MCF 10A (cell line): Measurements from ENCODE around the gene MON1A. TPM values are rescaled to one million over a fixed set of nuclear protein-coding genes. Genes with fewer than 3 reads are reported as not detected.

Experiments used
- BruUV-seq: library from RNA; stranded (reverse); fragments of 400-500 nt; replicated peaks from 2 replicates; lab custom pipeline; 2021; lab: Mats Ljungman, UMichigan
- CTCF ChIA-PET: fragments of 300-600 bp; sonication (Branson Sonifier 250); formaldehyde crosslinking; extraction: SDS; loops from one replicate; lab custom pipeline; 2021; ENCODE audit warnings: antibody characterized with exemption, inconsistent platforms; lab: Yijun Ruan, JAX
- POLR2A ChIA-PET: fragments of 300-600, 350-650 bp; sonication (Branson Sonifier 250); formaldehyde crosslinking; extraction: SDS; loops from one replicate; lab custom pipeline; 2020; ENCODE audit warnings: antibody characterized with exemption, inconsistent platforms; lab: Yijun Ruan, JAX
- DNase-seq: peaks from one replicate; pipeline ENCODE4 v3.0.0-alpha.2; 2018; ENCODE audit not compliant: unreplicated experiment
- H3K27ac Mint-ChIP-seq: one replicate; pipeline ENCODE4 v1.8.0; 2022; ENCODE audit warnings: mild to moderate bottlenecking, low read depth, mixed read lengths; ENCODE audit not compliant: unreplicated experiment
- H3K27me3 Mint-ChIP-seq: one replicate; pipeline ENCODE4 v1.8.0; 2022; ENCODE audit warnings: mixed read lengths; ENCODE audit not compliant: insufficient read depth, unreplicated experiment
- H3K36me3 Mint-ChIP-seq: one replicate; pipeline ENCODE4 v1.8.0; 2022; ENCODE audit warnings: mild to moderate bottlenecking, moderate library complexity, mixed read lengths; ENCODE audit not compliant: insufficient read depth, unreplicated experiment
- H3K4me1 Mint-ChIP-seq: one replicate; pipeline ENCODE4 v1.8.0; 2022; ENCODE audit warnings: mixed read lengths; ENCODE audit not compliant: insufficient read depth, unreplicated experiment
- H3K4me3 Mint-ChIP-seq: one replicate; pipeline ENCODE4 v1.8.0; 2022; ENCODE audit warnings: mild to moderate bottlenecking, moderate library complexity, mixed read lengths; ENCODE audit not compliant: unreplicated experiment
- H3K9me3 Mint-ChIP-seq: one replicate; pipeline ENCODE4 v1.8.0; 2022; ENCODE audit warnings: mixed read lengths; ENCODE audit not compliant: unreplicated experiment
- intact Hi-C: fragments of 100-400 bp; cut with micrococcal nuclease; formaldehyde crosslinking; loops from 2 replicates; pipeline ENCODE4 v1.14.1; 2022
- total RNA-seq: library from RNA; stranded (reverse); gene quantifications from 2 replicates; pipeline ENCODE4 v1.2.3, GENCODE V29; 2022
- TF ChIP-seq, protein P1 (sequence below): fragments of 200-600 bp; IDR thresholded peaks from one replicate; pipeline ENCODE4 v1.8.0; 2022; ENCODE audit warnings: antibody characterized with exemption, mild to moderate bottlenecking; ENCODE audit not compliant: unreplicated experiment

MON1A gene
- total RNA-seq, 1 experiment from 2014 or later, result 18.6 TPM

DNA sequence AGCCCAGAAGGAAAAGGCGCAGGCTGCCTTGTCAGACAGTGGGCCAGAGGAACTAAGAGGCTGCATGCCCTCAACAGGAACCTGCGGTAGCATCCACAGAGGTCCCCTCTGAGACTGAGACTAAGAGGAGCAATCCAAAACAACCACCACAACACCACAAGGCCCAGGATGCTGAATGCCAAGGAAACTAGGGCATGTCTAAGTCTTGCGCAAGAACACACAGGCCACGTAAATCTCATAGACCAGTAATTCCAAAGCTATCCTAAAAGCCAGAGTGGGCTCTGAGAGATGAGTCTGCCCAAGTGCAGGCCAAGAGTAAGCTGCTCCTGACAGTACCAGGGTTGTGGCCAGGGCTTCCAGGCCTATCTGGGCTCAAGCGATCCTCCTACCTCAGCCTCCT lies 12.9 kb downstream of the MON1A start:
- no peak for DNase-seq
- H3K9me3 Mint-ChIP-seq, result no peaks in the 10 kb centered on the region
- BruUV-seq, result no TSS peak
- TF ChIP-seq, protein P1, sequence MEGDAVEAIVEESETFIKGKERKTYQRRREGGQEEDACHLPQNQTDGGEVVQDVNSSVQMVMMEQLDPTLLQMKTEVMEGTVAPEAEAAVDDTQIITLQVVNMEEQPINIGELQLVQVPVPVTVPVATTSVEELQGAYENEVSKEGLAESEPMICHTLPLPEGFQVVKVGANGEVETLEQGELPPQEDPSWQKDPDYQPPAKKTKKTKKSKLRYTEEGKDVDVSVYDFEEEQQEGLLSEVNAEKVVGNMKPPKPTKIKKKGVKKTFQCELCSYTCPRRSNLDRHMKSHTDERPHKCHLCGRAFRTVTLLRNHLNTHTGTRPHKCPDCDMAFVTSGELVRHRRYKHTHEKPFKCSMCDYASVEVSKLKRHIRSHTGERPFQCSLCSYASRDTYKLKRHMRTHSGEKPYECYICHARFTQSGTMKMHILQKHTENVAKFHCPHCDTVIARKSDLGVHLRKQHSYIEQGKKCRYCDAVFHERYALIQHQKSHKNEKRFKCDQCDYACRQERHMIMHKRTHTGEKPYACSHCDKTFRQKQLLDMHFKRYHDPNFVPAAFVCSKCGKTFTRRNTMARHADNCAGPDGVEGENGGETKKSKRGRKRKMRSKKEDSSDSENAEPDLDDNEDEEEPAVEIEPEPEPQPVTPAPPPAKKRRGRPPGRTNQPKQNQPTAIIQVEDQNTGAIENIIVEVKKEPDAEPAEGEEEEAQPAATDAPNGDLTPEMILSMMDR, result no peak
- H3K27ac Mint-ChIP-seq, result no peak overlapping the region
- H3K27me3 Mint-ChIP-seq, result no peaks in the 10 kb centered on the region
- H3K36me3 Mint-ChIP-seq, result no peaks in the 10 kb centered on the region
- no peaks in the 10 kb centered on the region for H3K4me1 Mint-ChIP-seq
- POLR2A ChIA-PET, result interaction anchor here (1.4 to 2.7 kb wide), 3 partner anchors 9 to 13 kb away, joined by 3 to 13 read pairs (median 12); partner anchors contain the start of gene MON1A
- no peak overlapping the region for H3K4me3 Mint-ChIP-seq
- CTCF ChIA-PET, result interaction anchor here (0.8 to 4.6 kb wide), 4 partner anchors 10 to 115 kb away, joined by 3 to 35 read pairs (median 8); partner anchors contain the start of gene INKA1
- intact Hi-C loops, result no loop called here

DNA sequence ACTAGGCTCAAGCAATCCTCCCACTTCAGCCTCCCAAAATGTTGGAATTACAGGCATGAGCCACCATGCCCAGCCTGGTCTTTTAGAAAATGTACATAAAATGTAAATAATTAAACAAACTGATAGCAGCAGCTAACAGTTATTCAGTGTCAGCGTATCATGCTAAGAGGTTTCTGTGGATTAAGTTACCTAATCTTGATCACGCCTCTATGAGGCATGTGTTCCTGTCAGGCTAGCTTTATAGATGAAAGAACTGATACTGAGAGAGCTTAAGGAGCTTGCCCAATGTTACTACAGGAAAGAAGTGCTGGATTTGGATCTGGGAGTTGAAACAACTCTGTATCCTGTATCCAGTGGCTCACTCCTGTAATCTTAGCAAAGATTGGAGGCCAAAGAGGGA lies 14.7 kb downstream of the MON1A start:
- ChIA-PET CTCF (interaction anchor here (0.6 to 4.6 kb wide), 6 partner anchors 8 to 175 kb away, joined by 3 to 35 read pairs (median 5); partner anchors contain the start of gene INKA1), POLR2A (interaction anchor here (0.6 to 2.7 kb wide), 9 partner anchors 9 to 134 kb away, joined by 3 to 20 read pairs (median 5); partner anchors contain the start of genes INKA1, IP6K1 and MON1A)
- Mint-ChIP-seq H3K27ac (no peak overlapping the region), H3K4me1 (no peaks in the 10 kb centered on the region), H3K4me3 (no peak overlapping the region), H3K27me3 (no peaks in the 10 kb centered on the region), H3K9me3 (no peaks in the 10 kb centered on the region), H3K36me3 (peaks cover 6% of the 10 kb centered on the region)
- no TSS peak for BruUV-seq
- DNase-seq, result no peak
- intact Hi-C loops, result no loop called here
- TF ChIP-seq, protein P1, result no peak

DNA sequence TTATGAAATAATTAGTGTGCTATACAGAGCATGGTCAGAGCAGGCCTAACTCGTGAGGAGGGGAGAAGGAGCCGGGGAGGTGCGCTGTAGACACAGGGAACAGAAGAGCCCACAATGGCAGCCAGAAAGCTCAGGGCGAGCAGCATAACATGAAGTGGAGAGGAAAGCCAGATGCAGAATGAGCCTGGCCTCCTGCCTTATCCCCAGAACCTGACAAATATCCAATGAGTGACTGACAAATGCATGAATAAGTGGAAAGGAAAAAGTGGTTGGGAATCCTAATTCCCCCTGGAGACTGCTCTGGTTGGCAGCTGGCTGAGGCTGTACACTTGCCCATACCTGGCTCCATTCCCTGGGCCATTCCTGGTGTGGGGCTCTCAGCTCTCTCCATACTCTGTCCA lies 16.7 kb downstream of the MON1A start:
- ChIA-PET CTCF (interaction anchor here (1.0 to 2.6 kb wide), 3 partner anchors 12 to 73 kb away, joined by 4 to 9 read pairs (median 5); partner anchors contain the start of gene MON1A), POLR2A (no interaction called here)
- no peak for DNase-seq
- intact Hi-C loops, result no loop called here
- BruUV-seq, result no TSS peak
- Mint-ChIP-seq H3K27me3 (no peaks in the 10 kb centered on the region), H3K4me3 (no peak overlapping the region), H3K27ac (no peak overlapping the region), H3K36me3 (peaks cover 18% of the 10 kb centered on the region), H3K4me1 (no peaks in the 10 kb centered on the region), H3K9me3 (no peaks in the 10 kb centered on the region)
- TF ChIP-seq, protein P1, result no peak

DNA sequence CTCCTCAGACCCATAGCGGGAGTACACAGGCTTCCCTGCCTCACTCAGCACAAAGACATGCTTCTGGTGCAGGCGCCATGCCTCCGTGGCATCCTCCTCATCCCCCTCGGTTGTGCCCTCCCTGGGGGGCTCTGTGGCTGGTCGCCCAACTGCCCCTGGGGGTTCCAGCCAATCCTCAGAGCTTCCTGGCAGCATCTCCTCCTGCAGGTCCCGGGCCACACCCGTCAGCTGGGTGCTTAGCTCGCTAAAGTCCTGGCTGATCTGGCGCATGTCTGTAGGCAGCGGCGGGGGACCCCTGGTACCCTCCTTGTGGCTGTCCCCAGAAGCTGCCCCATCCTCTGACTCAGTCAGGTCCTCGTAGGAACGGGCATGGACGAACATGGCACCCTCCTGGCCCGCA lies 18.0 kb downstream of the MON1A start:
- ChIA-PET CTCF (interaction anchor here (1.0 to 2.6 kb wide), 3 partner anchors 18 to 108 kb away, joined by 3 to 9 read pairs (median 4); partner anchors contain the start of gene MON1A), POLR2A (no interaction called here)
- Mint-ChIP-seq H3K4me3 (no peak overlapping the region), H3K36me3 (peaks cover 18% of the 10 kb centered on the region), H3K4me1 (no peaks in the 10 kb centered on the region), H3K9me3 (no peaks in the 10 kb centered on the region), H3K27me3 (no peaks in the 10 kb centered on the region), H3K27ac (no peak overlapping the region)
- TF ChIP-seq, protein P1, result no peak
- intact Hi-C loops, result no loop called here
- DNase-seq, result no peak
- BruUV-seq, result no TSS peak
